ENCODE data around the gene PPA2.

PPA2 gene

DNA sequence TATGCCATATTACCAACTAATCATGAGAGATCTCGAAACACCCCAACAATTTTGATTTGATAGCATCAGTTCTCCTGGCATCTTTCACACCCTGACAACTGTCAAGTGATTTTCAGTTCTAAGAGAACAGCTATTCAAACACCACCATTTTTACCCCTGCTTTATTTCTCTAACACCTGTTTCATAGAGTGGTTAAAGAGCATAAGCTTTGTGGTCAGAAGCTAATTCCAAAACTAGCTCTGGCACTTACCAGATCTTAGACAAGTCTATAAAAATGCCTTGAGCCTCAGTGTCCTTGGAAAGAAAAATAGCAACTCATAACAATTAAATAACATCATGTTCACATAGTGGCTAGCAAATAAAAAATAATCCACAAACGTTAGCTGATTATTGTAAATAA lies 17.9 kb downstream of the PPA2 start:
- ChIA-PET POLR2A (no interaction called here), CTCF (no interaction called here)
- Histone ChIP-seq H3K4me3 (ENCODE audit: low read depth, low read length) (no peak overlapping the region), H3K27ac (ENCODE audit: extremely low read depth, low read depth, low read length) (no peak overlapping the region), H3K9me3 (ENCODE audit: control insufficient read depth, insufficient read depth, low read depth, low read length) (no peaks in the 10 kb centered on the region), H3K4me1 (ENCODE audit: control insufficient read depth, insufficient read depth, low read length) (no peaks in the 10 kb centered on the region), H3K36me3 (ENCODE audit: control insufficient read depth in 2 of 2, insufficient read depth in 1 of 2, low read length in 2 of 2) (peaks cover 0 to 25% of the 10 kb centered on the region in 2 experiments; a peak in 1 of 3 replicates)
- TF ChIP-seq ZNF600 (tag by site-specific recombination; IDR thresholded peaks at IDR 0.05) (no peak), KLF8 (tag by site-specific recombination; IDR thresholded peaks at IDR 0.05) (no peak), ZNF426 (tag by site-specific recombination; IDR thresholded peaks at IDR 0.05) (no peak), ZNF549 (tag by site-specific recombination; IDR thresholded peaks at IDR 0.05) (no peak), ZNF112 (tag by site-specific recombination; IDR thresholded peaks at IDR 0.05) (no peak), ZEB2 (tag by site-specific recombination; IDR thresholded peaks at IDR 0.05) (no peak), GLI4 (tag by site-specific recombination; IDR thresholded peaks at IDR 0.05) (no peak), SCRT2 (tag by site-specific recombination; IDR thresholded peaks at IDR 0.05) (no peak), ZNF621 (tag by site-specific recombination; IDR thresholded peaks at IDR 0.05) (no peak), SETDB1 (IDR thresholded peaks at IDR 0.05; ENCODE audit: insufficient read length, low read length) (no peak), ZNF654 (tag by site-specific recombination; IDR thresholded peaks at IDR 0.05; ENCODE audit: low read depth) (no peak), ZNF558 (tag by site-specific recombination; IDR thresholded peaks at IDR 0.05) (no peak)
- TF ChIP-seq, protein P1, sequence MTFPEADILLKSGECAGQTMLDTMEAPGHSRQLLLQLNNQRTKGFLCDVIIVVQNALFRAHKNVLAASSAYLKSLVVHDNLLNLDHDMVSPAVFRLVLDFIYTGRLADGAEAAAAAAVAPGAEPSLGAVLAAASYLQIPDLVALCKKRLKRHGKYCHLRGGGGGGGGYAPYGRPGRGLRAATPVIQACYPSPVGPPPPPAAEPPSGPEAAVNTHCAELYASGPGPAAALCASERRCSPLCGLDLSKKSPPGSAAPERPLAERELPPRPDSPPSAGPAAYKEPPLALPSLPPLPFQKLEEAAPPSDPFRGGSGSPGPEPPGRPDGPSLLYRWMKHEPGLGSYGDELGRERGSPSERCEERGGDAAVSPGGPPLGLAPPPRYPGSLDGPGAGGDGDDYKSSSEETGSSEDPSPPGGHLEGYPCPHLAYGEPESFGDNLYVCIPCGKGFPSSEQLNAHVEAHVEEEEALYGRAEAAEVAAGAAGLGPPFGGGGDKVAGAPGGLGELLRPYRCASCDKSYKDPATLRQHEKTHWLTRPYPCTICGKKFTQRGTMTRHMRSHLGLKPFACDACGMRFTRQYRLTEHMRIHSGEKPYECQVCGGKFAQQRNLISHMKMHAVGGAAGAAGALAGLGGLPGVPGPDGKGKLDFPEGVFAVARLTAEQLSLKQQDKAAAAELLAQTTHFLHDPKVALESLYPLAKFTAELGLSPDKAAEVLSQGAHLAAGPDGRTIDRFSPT (tag by site-specific recombination; IDR thresholded peaks at IDR 0.05): no peak

DNA sequence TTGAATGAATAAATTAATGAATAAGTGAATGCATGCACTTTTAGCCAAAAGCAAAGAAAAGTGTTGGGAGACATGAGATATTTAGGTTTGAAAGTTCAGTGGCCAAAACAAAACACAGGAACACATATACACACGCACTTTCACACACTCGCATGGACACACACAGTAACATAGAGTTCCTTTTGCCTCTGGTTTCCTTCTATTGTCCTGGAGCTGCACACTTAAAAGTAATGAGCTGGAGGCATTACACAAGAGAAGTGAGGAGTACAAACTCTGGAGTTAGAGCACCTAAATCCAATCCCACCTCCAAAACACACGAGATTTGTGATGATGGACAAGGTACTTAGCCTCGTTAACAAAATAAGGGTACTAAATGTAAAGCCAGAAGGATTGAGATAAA lies 18.7 kb downstream of the PPA2 start:
- Histone ChIP-seq H3K9me3 (ENCODE audit: control insufficient read depth, insufficient read depth, low read depth, low read length) (no peaks in the 10 kb centered on the region), H3K27ac (ENCODE audit: extremely low read depth, low read depth, low read length) (no peak overlapping the region), H3K36me3 (ENCODE audit: control insufficient read depth in 2 of 2, insufficient read depth in 1 of 2, low read length in 2 of 2) (peaks cover 0 to 25% of the 10 kb centered on the region in 2 experiments; a peak in 1 of 3 replicates), H3K4me3 (ENCODE audit: low read depth, low read length) (no peak overlapping the region), H3K4me1 (ENCODE audit: control insufficient read depth, insufficient read depth, low read length) (no peaks in the 10 kb centered on the region)
- ChIA-PET POLR2A (no interaction called here), CTCF (no interaction called here)
- TF ChIP-seq ZNF521 (tag by site-specific recombination; IDR thresholded peaks at IDR 0.05): no peak
- TF ChIP-seq, protein P2, sequence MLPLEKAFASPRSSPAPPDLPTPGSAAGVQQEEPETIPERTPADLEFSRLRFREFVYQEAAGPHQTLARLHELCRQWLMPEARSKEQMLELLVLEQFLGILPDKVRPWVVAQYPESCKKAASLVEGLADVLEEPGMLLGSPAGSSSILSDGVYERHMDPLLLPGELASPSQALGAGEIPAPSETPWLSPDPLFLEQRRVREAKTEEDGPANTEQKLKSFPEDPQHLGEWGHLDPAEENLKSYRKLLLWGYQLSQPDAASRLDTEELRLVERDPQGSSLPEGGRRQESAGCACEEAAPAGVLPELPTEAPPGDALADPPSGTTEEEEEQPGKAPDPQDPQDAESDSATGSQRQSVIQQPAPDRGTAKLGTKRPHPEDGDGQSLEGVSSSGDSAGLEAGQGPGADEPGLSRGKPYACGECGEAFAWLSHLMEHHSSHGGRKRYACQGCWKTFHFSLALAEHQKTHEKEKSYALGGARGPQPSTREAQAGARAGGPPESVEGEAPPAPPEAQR (tag by site-specific recombination; IDR thresholded peaks at IDR 0.05): no peak
- TF ChIP-seq ZNF366 (tag by site-specific recombination; conservative IDR thresholded peaks at IDR 0.05): no peak
- TF ChIP-seq, protein P3, sequence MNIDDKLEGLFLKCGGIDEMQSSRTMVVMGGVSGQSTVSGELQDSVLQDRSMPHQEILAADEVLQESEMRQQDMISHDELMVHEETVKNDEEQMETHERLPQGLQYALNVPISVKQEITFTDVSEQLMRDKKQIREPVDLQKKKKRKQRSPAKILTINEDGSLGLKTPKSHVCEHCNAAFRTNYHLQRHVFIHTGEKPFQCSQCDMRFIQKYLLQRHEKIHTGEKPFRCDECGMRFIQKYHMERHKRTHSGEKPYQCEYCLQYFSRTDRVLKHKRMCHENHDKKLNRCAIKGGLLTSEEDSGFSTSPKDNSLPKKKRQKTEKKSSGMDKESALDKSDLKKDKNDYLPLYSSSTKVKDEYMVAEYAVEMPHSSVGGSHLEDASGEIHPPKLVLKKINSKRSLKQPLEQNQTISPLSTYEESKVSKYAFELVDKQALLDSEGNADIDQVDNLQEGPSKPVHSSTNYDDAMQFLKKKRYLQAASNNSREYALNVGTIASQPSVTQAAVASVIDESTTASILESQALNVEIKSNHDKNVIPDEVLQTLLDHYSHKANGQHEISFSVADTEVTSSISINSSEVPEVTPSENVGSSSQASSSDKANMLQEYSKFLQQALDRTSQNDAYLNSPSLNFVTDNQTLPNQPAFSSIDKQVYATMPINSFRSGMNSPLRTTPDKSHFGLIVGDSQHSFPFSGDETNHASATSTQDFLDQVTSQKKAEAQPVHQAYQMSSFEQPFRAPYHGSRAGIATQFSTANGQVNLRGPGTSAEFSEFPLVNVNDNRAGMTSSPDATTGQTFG (tag by site-specific recombination; IDR thresholded peaks at IDR 0.05; ENCODE audit: borderline replicate concordance): no peak
- TF ChIP-seq, protein P4, sequence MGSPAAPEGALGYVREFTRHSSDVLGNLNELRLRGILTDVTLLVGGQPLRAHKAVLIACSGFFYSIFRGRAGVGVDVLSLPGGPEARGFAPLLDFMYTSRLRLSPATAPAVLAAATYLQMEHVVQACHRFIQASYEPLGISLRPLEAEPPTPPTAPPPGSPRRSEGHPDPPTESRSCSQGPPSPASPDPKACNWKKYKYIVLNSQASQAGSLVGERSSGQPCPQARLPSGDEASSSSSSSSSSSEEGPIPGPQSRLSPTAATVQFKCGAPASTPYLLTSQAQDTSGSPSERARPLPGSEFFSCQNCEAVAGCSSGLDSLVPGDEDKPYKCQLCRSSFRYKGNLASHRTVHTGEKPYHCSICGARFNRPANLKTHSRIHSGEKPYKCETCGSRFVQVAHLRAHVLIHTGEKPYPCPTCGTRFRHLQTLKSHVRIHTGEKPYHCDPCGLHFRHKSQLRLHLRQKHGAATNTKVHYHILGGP (tag by site-specific recombination; IDR thresholded peaks at IDR 0.05): no peak
- TF ChIP-seq SP2 (tag by site-specific recombination; IDR thresholded peaks at IDR 0.05): no peak
- no peak for TF ChIP-seq EGR2 (tag by site-specific recombination; IDR thresholded peaks at IDR 0.05; ENCODE audit: low read depth)
- TF ChIP-seq ZBTB8A (tag by site-specific recombination; IDR thresholded peaks at IDR 0.05): no peak
- TF ChIP-seq GFI1B (tag by site-specific recombination; IDR thresholded peaks at IDR 0.05): no peak
- TF ChIP-seq ZNF658 (tag by site-specific recombination; IDR thresholded peaks at IDR 0.05): no peak
- no peak for TF ChIP-seq ZNF114 (tag by site-specific recombination; IDR thresholded peaks at IDR 0.05)
